SJCRH30 (cell line): ENCODE results near the gene RIMS3. TPM values are rescaled to one million over a fixed set of nuclear protein-coding genes. Genes with fewer than 3 reads are reported as not detected.

Experiments used
- DNase-seq, 2 experiments: peaks; one replicate each; pipeline ENCODE4 v3.0.0-alpha.2; 2015 to 2020
- H3K27ac ChIP-seq: fragments of 250-450 bp; sonication (Bioruptor Pico); 2 replicates; pipeline ENCODE4 v1.5.1; 2020; ENCODE audit warnings: mild to moderate bottlenecking, moderate library complexity
- H3K27me3 ChIP-seq: fragments of 250-450 bp; sonication (Bioruptor Pico); 2 replicates; pipeline ENCODE4 v1.5.1; 2020; ENCODE audit warnings: mild to moderate bottlenecking, moderate library complexity
- H3K36me3 ChIP-seq: fragments of 250-450 bp; sonication (Bioruptor Pico); 2 replicates; pipeline ENCODE4 v1.5.1; 2020; ENCODE audit warnings: mild to moderate bottlenecking, moderate library complexity
- H3K4me1 ChIP-seq: fragments of 250-450 bp; sonication (Bioruptor Pico); 2 replicates; pipeline ENCODE4 v1.5.1; 2020; ENCODE audit warnings: mild to moderate bottlenecking, moderate library complexity
- H3K4me3 ChIP-seq: fragments of 250-450 bp; sonication (Bioruptor Pico); 2 replicates; pipeline ENCODE4 v1.5.1; 2020; ENCODE audit warnings: mild to moderate bottlenecking, moderate library complexity
- H3K9me3 ChIP-seq: fragments of 250-450 bp; sonication (Bioruptor Pico); replicated peaks from 2 replicates; pipeline ENCODE4 v1.5.1; 2020; ENCODE audit warnings: mild to moderate bottlenecking, moderate library complexity
- total RNA-seq: library from RNA; depleted of rRNA; stranded (reverse); fragments of >200 nt; shearing (Covaris generic); gene quantifications from 2 replicates; pipeline ENCODE4 v1.2.3, GENCODE V29; 2014

RIMS3 gene
- total RNA-seq, 1 experiment from 2014 or later = 12.7 TPM

- H3K27me3 ChIP-seq = no peaks in the 10 kb centered on the region
- no peak overlapping the region for H3K4me3 ChIP-seq
- no peaks in the 10 kb centered on the region for H3K36me3 ChIP-seq
- no peaks in the 10 kb centered on the region for H3K4me1 ChIP-seq
- DNase-seq = no peak
- H3K9me3 ChIP-seq = no peaks in the 10 kb centered on the region
- no peak overlapping the region for H3K27ac ChIP-seq
Measured at GRCh38 chr1:40676501-40676900, 11.0 kb upstream of the RIMS3 start.

GRCh38 chr1:40673452-40673851 is 8.0 kb upstream of the RIMS3 start:
- Histone ChIP-seq H3K4me3 (no peak overlapping the region), H3K36me3 (no peaks in the 10 kb centered on the region), H3K4me1 (no peaks in the 10 kb centered on the region; the same call in 1 of the 2 replicates), H3K27ac (no peak overlapping the region), H3K27me3 (no peaks in the 10 kb centered on the region), H3K9me3 (no peaks in the 10 kb centered on the region)
- DNase-seq = no peak

GRCh38 chr1:40668769-40669525 is 3.5 kb upstream of the RIMS3 start:
- peaks cover 10% of the 10 kb centered on the region for H3K4me1 ChIP-seq
- no peaks in the 10 kb centered on the region for H3K27me3 ChIP-seq
- no peaks in the 10 kb centered on the region for H3K9me3 ChIP-seq
- DNase-seq = peak; percentile 74 to 89
- H3K36me3 ChIP-seq = no peaks in the 10 kb centered on the region
- H3K27ac ChIP-seq = no peak overlapping the region
- H3K4me3 ChIP-seq = no peak overlapping the region

- no peaks in the 10 kb centered on the region for H3K36me3 ChIP-seq
- H3K4me1 ChIP-seq = peaks cover 31% of the 10 kb centered on the region
- H3K27ac ChIP-seq = no peak overlapping the region
- peak in 1 of 2 experiments; percentile 24 for DNase-seq
- H3K9me3 ChIP-seq = no peaks in the 10 kb centered on the region
- H3K4me3 ChIP-seq = peak overlapping the region; percentile 79
- H3K27me3 ChIP-seq = no peaks in the 10 kb centered on the region
Measured at GRCh38 chr1:40664791-40665190, 691 bp downstream of the RIMS3 start.

- no peaks in the 10 kb centered on the region for H3K36me3 ChIP-seq
- peak; percentile 46 to 47 for DNase-seq
- H3K27ac ChIP-seq = peak overlapping the region; percentile 56
- H3K4me3 ChIP-seq = no peak overlapping the region; the same call in 1 of the 2 replicates
- no peaks in the 10 kb centered on the region for H3K27me3 ChIP-seq
- H3K9me3 ChIP-seq = no peaks in the 10 kb centered on the region
- peaks cover 31% of the 10 kb centered on the region for H3K4me1 ChIP-seq
Measured at GRCh38 chr1:40664167-40664537, 1.3 kb downstream of the RIMS3 start.

GRCh38 chr1:40663324-40664166 is 1.9 kb downstream of the RIMS3 start:
- H3K4me1 ChIP-seq = peaks cover 31% of the 10 kb centered on the region

GRCh38 chr1:40662864-40663263 is 2.6 kb downstream of the RIMS3 start:
- Histone ChIP-seq H3K27me3 (no peaks in the 10 kb centered on the region), H3K4me3 (no peak overlapping the region), H3K9me3 (no peaks in the 10 kb centered on the region), H3K36me3 (no peaks in the 10 kb centered on the region), H3K27ac (peak overlapping the region; percentile 56), H3K4me1 (peaks cover 31% of the 10 kb centered on the region)
- peak; percentile 71 to 80 for DNase-seq

More at GRCh38 chr1:40663324-40664166, 1.9 kb downstream of the RIMS3 start:
- no peaks in the 10 kb centered on the region for H3K27me3 ChIP-seq
- H3K9me3 ChIP-seq = no peaks in the 10 kb centered on the region
- H3K36me3 ChIP-seq = no peaks in the 10 kb centered on the region
- DNase-seq = peak; percentile 83 to 90
- H3K4me3 ChIP-seq = no peak overlapping the region; the same call in 1 of the 2 replicates
- H3K27ac ChIP-seq = peak overlapping the region; percentile 56

- Histone ChIP-seq H3K36me3 (no peaks in the 10 kb centered on the region), H3K27ac (no peak overlapping the region), H3K27me3 (no peaks in the 10 kb centered on the region), H3K9me3 (no peaks in the 10 kb centered on the region), H3K4me3 (no peak overlapping the region), H3K4me1 (peaks cover 31% of the 10 kb centered on the region)
- DNase-seq = no peak
Measured at GRCh38 chr1:40662151-40662550, 3.3 kb downstream of the RIMS3 start.

- Histone ChIP-seq H3K4me3 (no peak overlapping the region), H3K9me3 (no peaks in the 10 kb centered on the region), H3K27ac (no peak overlapping the region), H3K4me1 (peaks cover 31% of the 10 kb centered on the region), H3K36me3 (no peaks in the 10 kb centered on the region), H3K27me3 (no peaks in the 10 kb centered on the region)
- no peak for DNase-seq
Measured at GRCh38 chr1:40661678-40662077, 3.8 kb downstream of the RIMS3 start.

- Histone ChIP-seq H3K36me3 (no peaks in the 10 kb centered on the region), H3K4me3 (no peak overlapping the region), H3K4me1 (peaks cover 27% of the 10 kb centered on the region)
Measured at GRCh38 chr1:40659649-40659947, 5.9 kb downstream of the RIMS3 start.

GRCh38 chr1:40658751-40659648 is 6.5 kb downstream of the RIMS3 start:
- no peak for DNase-seq
- Histone ChIP-seq H3K4me3 (no peak overlapping the region), H3K27me3 (no peaks in the 10 kb centered on the region), H3K27ac (no peak overlapping the region), H3K9me3 (no peaks in the 10 kb centered on the region), H3K4me1 (peaks cover 21% of the 10 kb centered on the region), H3K36me3 (no peaks in the 10 kb centered on the region)

More at GRCh38 chr1:40659649-40659947, 5.9 kb downstream of the RIMS3 start:
- no peak overlapping the region for H3K27ac ChIP-seq
- no peak for DNase-seq
- H3K27me3 ChIP-seq = no peaks in the 10 kb centered on the region
- no peaks in the 10 kb centered on the region for H3K9me3 ChIP-seq

- H3K9me3 ChIP-seq = no peaks in the 10 kb centered on the region
- no peak for DNase-seq
- H3K27ac ChIP-seq = no peak overlapping the region
- no peaks in the 10 kb centered on the region for H3K36me3 ChIP-seq
- no peak overlapping the region for H3K4me3 ChIP-seq
- no peaks in the 10 kb centered on the region for H3K27me3 ChIP-seq
- peaks cover 2% of the 10 kb centered on the region for H3K4me1 ChIP-seq
Measured at GRCh38 chr1:40657046-40657445, 8.4 kb downstream of the RIMS3 start.

- H3K4me3 ChIP-seq = no peak overlapping the region
- H3K36me3 ChIP-seq = no peaks in the 10 kb centered on the region
- DNase-seq = peak in 1 of 2 experiments; percentile 31
- H3K27ac ChIP-seq = no peak overlapping the region
- no peaks in the 10 kb centered on the region for H3K9me3 ChIP-seq
- H3K4me1 ChIP-seq = no peaks in the 10 kb centered on the region
- H3K27me3 ChIP-seq = no peaks in the 10 kb centered on the region
Measured at GRCh38 chr1:40653851-40654537, 11.5 kb downstream of the RIMS3 start.

- no peak overlapping the region for H3K4me3 ChIP-seq
- H3K27me3 ChIP-seq = no peaks in the 10 kb centered on the region
- no peak for DNase-seq
- no peaks in the 10 kb centered on the region for H3K4me1 ChIP-seq
- no peaks in the 10 kb centered on the region for H3K36me3 ChIP-seq
- no peaks in the 10 kb centered on the region for H3K9me3 ChIP-seq
- H3K27ac ChIP-seq = no peak overlapping the region
Measured at GRCh38 chr1:40652979-40653378, 12.5 kb downstream of the RIMS3 start.
